Erythroblast (primary cell): Measurements from ENCODE around the gene IL1RAPL1.

Source experiments
- DNase-seq, 2 experiments: peaks; one replicate each; lab custom pipeline; 2025; lab: John Stamatoyannopoulos, UW
- GATA1 ChIP-seq: IDR thresholded peaks from 2 replicates; pipeline ENCODE4 v1.6.1; 2011; ENCODE audit warnings: low read depth, mild to moderate bottlenecking, control low read depth, low read length, moderate library complexity
- POLR2A ChIP-seq: IDR thresholded peaks from 2 replicates; pipeline ENCODE4 v1.6.1; 2011; ENCODE audit warnings: mild to moderate bottlenecking, low read length

Gene IL1RAPL1

DNA sequence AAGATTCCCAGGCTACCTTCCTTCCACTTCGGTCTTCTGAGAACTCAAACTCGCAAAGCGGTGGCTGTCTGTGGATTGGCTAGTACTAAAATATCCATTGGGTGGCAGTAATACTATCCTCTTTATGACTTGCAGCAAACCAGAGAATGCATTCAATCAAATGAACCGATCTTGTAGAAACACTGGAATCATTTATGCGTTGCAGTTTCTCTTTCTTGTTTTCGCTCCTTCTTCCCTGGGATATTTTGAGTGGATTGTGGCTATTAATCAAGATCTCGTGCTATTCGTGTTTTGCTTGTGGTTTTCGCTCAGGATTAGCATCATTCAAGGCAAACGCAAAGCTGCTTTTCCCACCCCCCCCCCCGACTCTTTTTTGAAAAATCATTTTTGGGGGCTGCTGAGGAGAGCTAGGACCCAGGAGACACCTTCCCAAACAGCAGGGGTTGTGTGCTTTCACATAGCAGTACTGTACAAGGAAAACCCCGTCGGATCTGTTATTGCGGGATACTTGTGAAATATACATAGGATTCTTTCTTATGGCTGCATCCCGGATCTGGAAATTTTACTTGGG is at the start of gene IL1RAPL1:
TSS of gene IL1RAPL1 (plus strand) at position 466 of the 571 bp plus-strand sequence.
- TF ChIP-seq GATA1 (no peak), POLR2A (no peak)
- no peak for DNase-seq

DNA sequence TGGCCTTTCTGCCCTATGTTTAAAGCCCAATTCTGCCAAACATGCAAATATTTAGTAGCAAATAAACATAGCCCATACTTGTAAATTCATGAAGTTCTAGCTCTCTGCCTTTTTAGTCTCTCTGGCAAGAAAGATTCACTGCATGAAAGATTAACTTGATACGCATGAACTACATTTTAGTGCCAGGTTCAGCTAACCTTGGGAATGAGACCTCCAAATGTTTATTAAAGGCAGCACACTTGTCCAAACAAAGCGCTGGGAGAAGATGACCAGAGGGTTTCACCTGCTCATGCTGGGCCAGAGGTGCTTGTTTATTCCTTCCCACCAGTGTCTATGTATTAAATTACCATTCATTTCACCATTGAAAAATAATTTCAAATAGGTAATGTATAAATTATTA is 44.5 kb upstream of the IL1RAPL1 start:
- TF ChIP-seq GATA1 (no peak), POLR2A (no peak)
- no peak for DNase-seq

DNA sequence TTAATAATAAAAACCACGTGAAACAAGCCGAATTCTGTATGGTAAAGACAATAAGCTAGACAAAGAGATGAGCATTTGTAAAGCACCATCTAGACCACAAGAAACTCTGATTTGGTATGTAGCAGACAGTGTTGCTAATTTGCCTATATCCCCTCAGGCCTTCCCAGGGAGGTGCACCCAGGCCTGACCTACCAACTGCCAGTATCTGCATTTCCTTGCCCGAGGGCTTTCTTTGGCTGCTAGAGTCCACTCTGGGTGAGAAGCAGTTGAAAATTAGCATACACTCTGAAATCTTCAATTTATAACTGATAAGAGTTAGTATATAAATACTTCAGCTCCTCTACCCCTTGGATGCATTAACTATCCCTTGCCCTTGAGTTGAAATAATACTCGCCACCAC is 37.4 kb upstream of the IL1RAPL1 start:
- TF ChIP-seq POLR2A, result no peak
- TF ChIP-seq GATA1, result no peak

DNA sequence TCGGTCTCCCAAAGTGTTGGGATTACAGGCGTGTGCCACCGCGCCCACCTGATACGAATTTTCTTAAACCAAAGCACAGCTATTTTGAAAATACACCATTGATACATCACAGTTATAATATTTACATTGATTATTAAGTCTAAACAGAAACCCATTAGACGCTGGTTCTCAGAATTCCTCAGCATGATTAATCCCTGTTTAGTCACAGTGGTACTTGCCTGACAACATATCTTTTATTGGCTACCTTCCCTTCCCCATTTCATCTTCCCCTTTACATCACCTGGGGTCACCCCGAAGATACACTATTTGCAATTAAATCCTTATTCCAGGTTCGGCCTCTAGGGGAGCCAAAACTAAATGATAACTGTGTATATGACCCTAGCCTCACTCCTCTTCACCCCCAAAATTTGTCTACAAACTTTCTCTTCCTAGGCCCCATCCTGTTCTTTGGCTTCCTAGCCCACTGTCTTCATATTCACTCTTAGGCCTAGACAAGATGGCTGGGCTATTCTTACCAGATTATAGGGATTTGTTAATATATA is 36.8 kb upstream of the IL1RAPL1 start:
- DNase-seq, result no peak
- no peak for TF ChIP-seq GATA1
- no peak for TF ChIP-seq POLR2A

More for the DNA sequence above, 37.4 kb upstream of the IL1RAPL1 start:
- no peak for DNase-seq

DNA sequence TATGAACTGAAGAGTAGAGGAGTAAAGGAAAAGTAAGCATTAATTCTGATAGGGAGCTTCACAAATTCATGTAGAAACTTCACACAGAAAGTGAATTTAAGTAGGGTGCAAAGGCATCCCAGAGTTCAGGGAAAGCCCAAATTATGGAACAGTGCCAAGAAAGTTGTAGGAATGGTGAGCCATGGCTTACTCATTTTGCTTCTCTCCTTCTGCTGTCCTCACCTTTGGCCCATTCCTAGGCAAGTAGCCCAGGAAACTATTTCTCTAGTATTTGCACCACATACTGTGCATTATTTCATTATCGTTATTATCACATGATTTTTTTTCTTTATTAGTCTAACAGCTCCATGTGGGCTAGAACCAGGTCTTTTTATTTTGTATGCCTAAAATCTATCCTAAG is 34.9 kb upstream of the IL1RAPL1 start:
- TF ChIP-seq GATA1 (no peak), POLR2A (no peak)
- DNase-seq, result no peak

DNA sequence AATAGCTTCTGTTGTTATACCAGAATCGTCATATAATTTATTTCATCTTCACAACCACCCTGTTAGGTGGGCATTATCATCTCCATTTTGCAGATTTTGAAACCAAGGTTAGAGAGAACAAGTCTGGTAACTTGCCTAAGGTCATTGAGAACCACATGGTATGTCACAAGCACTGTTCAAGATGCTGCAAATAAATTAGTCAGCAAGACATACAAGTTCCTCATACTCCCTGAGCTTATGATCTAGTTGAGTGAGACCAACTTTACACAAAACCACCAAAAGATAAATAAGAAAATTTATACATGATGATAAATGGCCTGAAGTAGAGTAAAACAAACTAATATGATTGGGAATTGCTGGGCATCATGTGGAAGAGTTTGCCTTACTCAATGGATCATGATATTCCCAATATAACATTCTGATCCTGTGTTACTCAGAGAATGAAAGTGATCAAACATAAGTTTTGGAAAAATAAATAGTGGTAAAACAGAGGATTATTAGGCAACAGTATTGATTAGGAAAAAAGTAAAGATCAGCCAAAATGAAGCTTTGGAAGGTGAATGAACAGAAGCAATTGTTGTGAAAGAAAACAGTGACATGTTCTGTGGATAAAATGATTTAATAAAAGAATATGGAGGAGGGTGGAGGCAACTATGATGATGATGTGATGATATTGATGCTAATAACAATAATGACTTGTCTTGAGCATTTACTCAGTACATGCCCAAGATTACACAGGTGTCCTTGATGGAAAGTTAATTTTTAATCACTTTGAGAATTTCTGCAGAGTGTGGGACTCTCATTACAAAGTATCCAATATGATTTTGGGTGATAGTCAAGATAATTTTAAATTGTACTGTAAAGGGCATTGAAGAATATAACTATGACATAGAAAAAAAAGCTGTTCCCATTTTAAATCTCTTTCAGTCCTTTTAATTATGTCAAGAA is 34.1 kb upstream of the IL1RAPL1 start:
- TF ChIP-seq POLR2A, result no peak
- TF ChIP-seq GATA1, result no peak
- no peak for DNase-seq

DNA sequence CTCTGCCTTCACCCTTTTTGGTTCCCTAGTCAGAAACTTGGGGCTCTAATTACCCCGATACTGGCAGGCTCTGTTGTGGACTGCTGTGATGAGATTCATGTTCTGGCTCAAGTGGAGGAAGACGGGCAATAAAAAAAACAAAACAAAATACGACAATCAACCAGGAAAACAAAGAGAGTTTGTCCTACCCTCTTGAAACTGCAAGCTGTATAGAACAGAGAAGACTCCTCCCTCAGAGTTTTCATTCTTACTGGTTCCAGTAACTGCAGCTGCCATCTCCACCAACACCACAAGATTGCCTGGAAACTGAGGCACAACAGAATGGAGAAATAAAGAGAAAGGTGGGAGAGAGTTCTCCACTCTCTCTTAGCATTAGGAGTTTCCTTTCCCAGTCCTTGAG is 11.1 kb upstream of the IL1RAPL1 start:
- DNase-seq, result no peak
- TF ChIP-seq GATA1 (no peak), POLR2A (no peak)

DNA sequence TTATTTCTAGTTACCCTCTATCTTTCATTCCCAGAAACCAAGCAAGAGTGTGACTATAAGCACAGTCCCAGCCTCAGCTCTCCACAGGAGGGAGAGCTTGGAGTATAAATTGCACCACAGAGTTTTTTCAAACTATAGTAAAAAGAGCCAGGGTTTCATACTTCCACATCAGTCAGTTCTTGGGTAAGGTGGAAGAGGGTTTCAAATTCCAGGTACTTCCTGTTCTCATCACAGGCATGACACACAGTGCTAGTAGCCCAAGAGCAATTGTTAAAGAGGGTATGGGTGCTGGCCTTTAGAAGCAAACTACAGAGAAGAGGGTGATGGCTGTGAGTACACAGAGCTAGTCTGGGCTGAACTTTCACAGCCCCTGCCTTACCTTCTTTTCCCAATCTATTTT is 5.7 kb upstream of the IL1RAPL1 start:
- TF ChIP-seq GATA1, result no peak
- no peak for TF ChIP-seq POLR2A
- DNase-seq, result no peak

DNA sequence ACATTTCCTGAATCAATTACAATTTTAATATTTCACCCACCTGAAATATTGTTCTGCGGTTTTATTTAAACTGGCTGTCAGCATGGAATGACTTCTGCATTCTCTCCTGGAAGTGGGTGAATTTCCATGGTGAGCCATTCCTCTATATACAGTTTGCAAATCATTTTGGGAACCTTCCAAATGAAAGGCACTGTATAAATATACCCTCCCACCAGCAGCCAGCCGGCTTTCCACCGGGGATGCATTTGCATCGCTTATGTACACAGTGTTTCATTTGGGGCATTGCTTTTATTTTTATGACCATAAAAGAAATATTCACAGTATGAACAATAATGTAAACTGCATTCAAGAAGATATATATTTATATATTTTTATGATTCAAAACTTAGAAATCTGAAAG is 4.7 kb upstream of the IL1RAPL1 start:
- no peak for DNase-seq
- TF ChIP-seq GATA1 (no peak), POLR2A (no peak)

DNA sequence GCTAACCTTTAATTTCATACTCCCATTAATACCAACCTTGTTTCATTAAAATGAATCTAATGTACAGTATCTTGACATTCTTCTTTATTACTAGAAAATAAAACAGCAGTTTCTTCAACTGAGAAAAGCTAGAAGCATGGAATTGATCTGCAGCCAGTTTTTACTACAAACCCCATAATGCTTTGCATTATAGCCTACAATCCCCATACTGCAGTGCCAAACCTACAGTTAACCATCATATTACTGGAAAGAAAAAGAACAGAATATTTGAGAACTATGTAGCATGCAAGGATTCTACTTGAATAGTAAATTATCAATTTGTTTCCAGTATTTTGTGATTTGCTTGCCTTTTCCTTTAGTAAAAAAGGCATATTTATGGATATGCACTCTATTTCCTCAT is 3.2 kb upstream of the IL1RAPL1 start:
- TF ChIP-seq POLR2A (no peak), GATA1 (no peak)
- DNase-seq, result no peak

DNA sequence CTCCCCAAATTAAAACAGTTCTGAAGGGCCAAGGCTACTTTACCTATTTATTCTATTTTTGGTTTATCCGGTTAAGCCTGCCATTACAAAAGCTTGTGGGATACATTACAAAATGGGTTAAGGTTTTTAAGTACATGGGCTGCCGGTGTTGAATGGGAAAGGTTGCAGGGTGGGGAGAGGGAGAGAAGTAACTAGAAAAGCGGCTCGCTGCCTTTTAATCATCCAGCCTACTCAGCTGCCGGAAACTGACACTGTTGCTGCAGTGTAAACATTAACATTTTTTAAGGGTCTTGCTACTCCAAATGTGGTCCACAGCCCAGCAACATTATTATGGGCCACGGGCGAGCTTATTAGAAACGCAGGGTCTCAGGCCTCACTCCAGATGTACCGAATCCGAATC is 1.5 kb upstream of the IL1RAPL1 start:
- DNase-seq, result no peak
- TF ChIP-seq POLR2A (no peak), GATA1 (no peak)

DNA sequence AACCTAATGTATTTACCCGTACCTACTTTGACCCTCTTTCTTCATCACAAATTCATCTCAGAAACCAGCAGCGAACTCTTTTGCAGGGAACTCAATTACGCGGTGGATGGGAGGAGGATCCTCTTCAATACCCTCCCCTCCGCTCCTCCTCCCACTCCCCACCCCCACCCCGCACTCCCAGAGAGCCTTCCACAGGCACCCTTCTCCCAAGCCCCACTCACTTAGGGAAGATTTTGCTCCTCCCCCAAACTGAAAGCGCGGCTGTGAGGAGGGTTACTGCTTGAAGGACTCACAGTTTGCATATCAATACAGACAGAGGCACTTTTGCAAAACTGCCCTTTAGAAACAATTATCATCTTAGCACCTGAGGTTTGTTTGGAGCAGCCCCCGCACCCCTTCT is 960 bp upstream of the IL1RAPL1 start:
- no peak for DNase-seq
- TF ChIP-seq GATA1, result no peak
- no peak for TF ChIP-seq POLR2A

DNA sequence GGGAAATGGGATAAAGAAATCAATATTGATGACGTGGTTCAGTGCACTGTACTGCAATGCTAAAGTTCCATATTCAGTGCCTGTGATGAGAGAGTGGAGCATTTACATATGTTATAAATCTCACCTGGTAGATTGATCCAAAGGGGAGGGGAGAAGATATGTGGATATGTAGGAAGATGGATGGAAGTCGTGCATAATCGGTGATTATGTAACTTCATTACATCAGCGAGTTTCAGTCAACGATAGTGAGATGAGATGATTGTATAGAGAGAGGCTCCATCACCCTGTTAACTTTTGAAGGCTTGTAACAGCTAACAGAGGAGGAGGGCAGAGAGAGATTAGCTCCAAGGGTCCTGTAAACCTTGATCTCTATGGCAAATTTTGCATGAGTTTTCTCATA is 1.8 kb downstream of the IL1RAPL1 start:
- TF ChIP-seq POLR2A (no peak), GATA1 (no peak)
- DNase-seq, result no peak

DNA sequence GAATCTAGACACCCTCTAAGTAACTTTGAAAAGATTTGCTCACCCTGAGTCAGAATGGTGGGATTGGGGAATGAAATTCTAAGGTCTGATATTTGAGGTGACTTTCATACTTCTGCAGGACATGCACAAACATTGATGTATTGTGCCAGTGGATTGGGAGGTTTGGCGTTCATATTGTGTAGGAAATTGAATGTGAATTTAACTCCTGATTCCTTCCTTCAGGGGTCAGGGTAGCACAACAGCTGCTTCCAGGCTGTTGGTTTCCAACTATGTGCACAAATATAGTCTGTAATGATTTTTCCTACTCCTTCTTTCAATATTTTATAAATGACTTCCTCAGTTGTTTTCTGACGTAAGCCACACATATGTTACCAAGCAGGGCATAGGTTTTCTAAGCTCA is 3.1 kb downstream of the IL1RAPL1 start:
- TF ChIP-seq GATA1 (no peak), POLR2A (no peak)
- DNase-seq, result no peak

DNA sequence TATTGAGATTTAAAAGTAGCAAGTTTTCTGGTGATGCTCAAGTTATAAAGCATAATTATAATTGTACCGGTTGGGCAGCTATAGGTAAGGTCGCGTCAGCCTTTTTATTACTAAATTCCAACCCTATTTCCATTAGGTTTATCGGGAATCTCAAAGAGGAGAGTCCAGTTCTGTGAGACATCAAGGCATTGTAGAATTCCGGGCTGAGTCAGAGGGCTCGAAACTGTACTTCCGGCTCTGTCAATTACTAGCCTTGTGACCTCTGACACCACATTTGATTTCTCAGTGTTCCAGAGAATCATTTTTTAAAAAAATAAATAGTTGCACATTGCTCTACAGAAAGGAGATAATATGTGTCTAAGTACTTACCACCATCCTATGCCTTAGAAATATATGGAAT is 4.3 kb downstream of the IL1RAPL1 start:
- DNase-seq, result no peak
- TF ChIP-seq GATA1, result no peak
- no peak for TF ChIP-seq POLR2A
